NCI-H2227 (cell line): ENCODE measurements around the gene SS18L1.

Source experiments
- DNase-seq: peaks from one replicate; lab custom pipeline; 2025; ENCODE audit not compliant: unreplicated experiment; lab: John Stamatoyannopoulos, UW

Gene SS18L1

GRCh38 chr20:62208795-62209755 lies 65.5 kb downstream of the SS18L1 start:
- no peak for DNase-seq

- no peak for DNase-seq
These were observed 66.4 kb downstream of the SS18L1 start for GRCh38 chr20:62209850-62210495.

- DNase-seq: peak; percentile 91
These were observed 66.9 kb downstream of the SS18L1 start for GRCh38 chr20:62210496-62210855.

- no peak for DNase-seq
These were observed 67.6 kb downstream of the SS18L1 start for GRCh38 chr20:62211216-62211615.

GRCh38 chr20:62211769-62212288 lies 68.3 kb downstream of the SS18L1 start:
- DNase-seq: no peak

- peak; percentile 77 for DNase-seq
These were observed 68.7 kb downstream of the SS18L1 start for GRCh38 chr20:62212299-62212698.

- no peak for DNase-seq
These were observed 70.5 kb downstream of the SS18L1 start for GRCh38 chr20:62214067-62214466.

- DNase-seq: no peak
These were observed 71.7 kb downstream of the SS18L1 start for GRCh38 chr20:62215020-62215990.

- no peak for DNase-seq
These were observed 72.5 kb downstream of the SS18L1 start for GRCh38 chr20:62215991-62216635.

GRCh38 chr20:62216636-62217566 lies 73.3 kb downstream of the SS18L1 start:
- DNase-seq: no peak

GRCh38 chr20:62217913-62218773 lies 74.6 kb downstream of the SS18L1 start:
- no peak for DNase-seq

- peak; percentile 76 for DNase-seq
These were observed 75.8 kb downstream of the SS18L1 start for GRCh38 chr20:62219101-62219991.

- DNase-seq: peak; percentile 79
These were observed 76.6 kb downstream of the SS18L1 start, which contains the start of gene HRH3 for GRCh38 chr20:62219992-62220665. HRH3 (minus strand) TSS chr20:62220278; CDS start chr20:62219970, 308 bp downstream.

- DNase-seq: peak; percentile 50
These were observed 77.3 kb downstream of the SS18L1 start for GRCh38 chr20:62220666-62221568.

- no peak for DNase-seq
These were observed 78.8 kb downstream of the SS18L1 start for GRCh38 chr20:62222266-62222850.
